ENCODE results near the gene MRPL16. TPM values are rescaled to one million over a fixed set of nuclear protein-coding genes. Genes with fewer than 3 reads are reported as not detected.

Gene MRPL16
- total RNA-seq (2016; rRNA removed; fragmentation: Illumina TruSeq; extraction: Trizol): 62.6 and 77.8 TPM in 2 replicates
- 11.5 and 12.8 TPM in 2 replicates for total RNA-seq (2016; cell fraction: cytosol; rRNA removed; fragmentation: Illumina TruSeq; extraction: Trizol; ENCODE audit: low read depth)
- total RNA-seq (2016; cell fraction: insoluble cytoplasmic fraction; rRNA removed; fragmentation: Illumina TruSeq; extraction: Trizol): 61.8 and 70.6 TPM in 2 replicates
- total RNA-seq (2016; cell fraction: membrane; rRNA removed; fragmentation: Illumina TruSeq; extraction: Trizol): 18.4 and 22.8 TPM in 2 replicates
- total RNA-seq (2016; cell fraction: nucleus; rRNA removed; fragmentation: Illumina TruSeq; extraction: Trizol): 22.3 and 22.5 TPM in 2 replicates
- 40.3 and 45.3 TPM in 2 replicates for polyA plus RNA-seq (2011; rRNA removed)
- 43.5 and 47.2 TPM in 2 replicates for polyA plus RNA-seq (2011; cell fraction: cytosol; rRNA removed)
- 18.7 and 25.3 TPM in 2 replicates for polyA plus RNA-seq (2011; cell fraction: nucleus; rRNA removed)
- 34.1 and 37.3 TPM in 2 replicates for polyA plus RNA-seq (2012)
- polyA plus RNA-seq (2016; cell fraction: cytosol; fragmentation: Illumina TruSeq; extraction: Trizol; ENCODE audit: low read depth): 11.0 and 12.9 TPM in 2 replicates
- polyA plus RNA-seq (2016; cell fraction: insoluble cytoplasmic fraction; fragmentation: Illumina TruSeq; extraction: Trizol; ENCODE audit: low read depth): 87.0 and 90.8 TPM in 2 replicates
- polyA plus RNA-seq (2016; cell fraction: membrane; fragmentation: Illumina TruSeq; extraction: Trizol; ENCODE audit: low read depth): 17.3 and 18.6 TPM in 2 replicates
- polyA plus RNA-seq (2016; cell fraction: nucleus; fragmentation: Illumina TruSeq; extraction: Trizol; ENCODE audit: insufficient read depth, low read depth): 42.7 and 48.9 TPM in 2 replicates
- 14.8 and 31.8 TPM in 2 replicates for polyA minus RNA-seq (2011; rRNA and poly(A)+ RNA removed; ENCODE audit: low replicate concordance)
- polyA minus RNA-seq (2011; cell fraction: cytosol; rRNA and poly(A)+ RNA removed): 9.6 and 12.4 TPM in 2 replicates
- 14.7 and 14.8 TPM in 2 replicates for polyA minus RNA-seq (2011; cell fraction: nucleus; rRNA and poly(A)+ RNA removed)
- Bru-seq, nascent RNA: percentile 75 among the genes with signal in this experiment
- percentile 78 among the genes with signal in this experiment for BruChase-seq, experiment 1, labeled RNA remaining after a 6-hour chase
- percentile 70 among the genes with signal in this experiment for BruChase-seq, experiment 2, labeled RNA remaining after a 2-hour chase
- long read RNA-seq, experiment 1, transcript MRPL16-201 (4 exons, 1,182 nt): major isoform, 97 of 109 reads
- long read RNA-seq, experiment 1, transcript MRPL16-204 (4 exons, 574 nt): minor isoform, 8 of 109 reads
- long read RNA-seq, experiment 1, partial matches to known transcripts: 3 of 109 reads
- long read RNA-seq, experiment 1, other reads (novel, unspliced or antisense): 1 of 109 reads
- long read RNA-seq, experiment 2, transcript MRPL16-204 (4 exons, 574 nt): minor isoform, 5 of 56 reads
- long read RNA-seq, experiment 2, transcript MRPL16-201 (4 exons, 1,182 nt): major isoform, 44 of 56 reads
- long read RNA-seq, experiment 2, partial matches to known transcripts: 4 of 56 reads
- long read RNA-seq, experiment 2, other reads (novel, unspliced or antisense): 3 of 56 reads

DNA sequence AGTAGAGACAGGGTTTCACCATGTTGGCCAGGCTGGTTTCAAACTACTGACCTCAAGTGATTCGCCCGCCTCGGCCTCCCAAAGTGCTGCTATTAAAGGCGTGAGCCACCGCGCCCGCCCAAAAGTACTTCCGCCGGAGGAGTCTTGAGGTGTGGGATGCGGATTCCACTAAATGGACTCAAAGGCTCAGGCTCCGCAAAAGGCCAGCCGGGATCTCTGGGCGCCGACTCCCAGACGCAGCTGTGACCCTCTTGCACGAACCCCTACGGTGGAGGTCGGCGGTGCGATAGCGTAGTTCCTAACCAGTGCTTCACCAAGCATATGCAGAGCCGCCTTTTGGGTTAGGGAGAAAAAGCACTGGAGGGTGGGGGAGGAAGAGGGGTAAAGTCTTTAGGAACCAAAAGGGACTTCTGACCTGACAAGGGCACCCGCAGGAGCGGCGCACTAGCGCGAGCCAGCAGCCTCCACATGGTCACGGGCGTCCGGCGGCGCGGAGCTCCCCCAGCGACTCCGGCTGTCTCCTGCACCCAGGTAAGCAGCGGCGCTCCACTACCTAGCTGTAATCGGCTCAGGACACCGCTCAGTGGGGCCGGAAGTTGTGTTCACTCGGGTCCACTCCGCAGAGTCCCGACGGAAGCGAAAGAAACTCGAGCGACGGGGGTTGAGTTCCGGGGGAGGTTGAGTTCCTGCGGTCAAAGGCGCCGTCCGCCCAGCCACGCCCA lies at the start of gene MRPL16:
Gene MRPL16, minus strand, starts transcription at position 590 of the 722 bp plus-strand sequence. Its CDS starts 120 bp downstream, at position 470.
- ChIA-PET CTCF (ENCODE audit: low intra/inter-chr PET ratio, low total read pairs) (interaction anchor here (1.4 kb wide), 1 partner anchor 56 kb away, joined by 7 read pairs; the partner anchor contains the start of gene STX3), POLR2A (interaction anchor here (0.9 to 2.1 kb wide), 7 partner anchors 20 to 194 kb away, joined by 3 to 22 read pairs (median 3); partner anchors contain the start of genes OSBP and STX3)
- in situ Hi-C loops (cut with HindIII; ENCODE audit: extremely low pct_ligation_motif_present, low pct_unique_long_range_greater_than_20kb): no loop called here
- no TSS peak for BruUV-seq (replicated peaks)
- Histone ChIP-seq H3K9ac (ENCODE audit: insufficient read depth, low read depth, low read length) (peak within 1 kb of the TSS; percentile 88), H3K27me3 (ENCODE audit: control insufficient read depth in 1 of 2, insufficient read depth in 2 of 2, low read length in 2 of 2) (no peaks in the 10 kb centered on the region), H3K4me2 (ENCODE audit: low read depth, low read length) (peak within 1 kb of the TSS; percentile 72), H3K36me3 (replicated peaks in 1 of 2; ENCODE audit: control insufficient read depth in 1 of 2, insufficient read depth in 2 of 2, low read length in 2 of 2) (peaks cover 4 to 21% of the 10 kb centered on the region in 2 experiments), H3K79me2 (ENCODE audit: insufficient read depth, low read length) (peaks cover 4% of the 10 kb centered on the region), H3K27ac (ENCODE audit: extremely low read length, insufficient read depth, low read length) (peak within 1 kb of the TSS; percentile 81), H3K4me3 (replicated peaks in 1 of 3; ENCODE audit: insufficient read depth in 1 of 3, low read depth in 2 of 3, low read length in 3 of 3) (peak within 1 kb of the TSS; percentile 75 to 85 (median 76)), H4K20me1 (ENCODE audit: insufficient read depth, low read length) (no peaks in the 10 kb centered on the region), H3K4me1 (ENCODE audit: insufficient read depth, low read length) (peaks cover 48% of the 10 kb centered on the region), H2AFZ (ENCODE audit: low read length) (peak within 1 kb of the TSS; percentile 96), H3K9me3 (ENCODE audit: low read length) (no peaks in the 10 kb centered on the region)
- WGBS (ENCODE audit: low lambda C conversion rate): 0% methylated on average over 15 of the region's 54 CpGs
- peak; percentile 87 for DNase-seq (ENCODE audit: low spot score)
- ATAC-seq: peak; percentile 100
- intact Hi-C loops (cut with micrococcal nuclease; ENCODE audit: unreplicated experiment): loop anchor here (2.0 kb wide), 1 partner anchor 56 kb away; the partner anchor contains the start of gene STX3
- FAIRE-seq: no peak
- TF ChIP-seq RFX5 (IDR thresholded peaks at IDR 0.05; ENCODE audit: low read depth, low read length): no peak
- TF ChIP-seq ZSCAN12 (CRISPR knock-in tag; IDR thresholded peaks at IDR 0.05): no peak
- 0 out of 2 replicates have a peak, but pooled peaks have one; percentile 69 for TF ChIP-seq HOXD1 (CRISPR knock-in tag; IDR thresholded peaks at IDR 0.05)
- TF ChIP-seq, protein P1, sequence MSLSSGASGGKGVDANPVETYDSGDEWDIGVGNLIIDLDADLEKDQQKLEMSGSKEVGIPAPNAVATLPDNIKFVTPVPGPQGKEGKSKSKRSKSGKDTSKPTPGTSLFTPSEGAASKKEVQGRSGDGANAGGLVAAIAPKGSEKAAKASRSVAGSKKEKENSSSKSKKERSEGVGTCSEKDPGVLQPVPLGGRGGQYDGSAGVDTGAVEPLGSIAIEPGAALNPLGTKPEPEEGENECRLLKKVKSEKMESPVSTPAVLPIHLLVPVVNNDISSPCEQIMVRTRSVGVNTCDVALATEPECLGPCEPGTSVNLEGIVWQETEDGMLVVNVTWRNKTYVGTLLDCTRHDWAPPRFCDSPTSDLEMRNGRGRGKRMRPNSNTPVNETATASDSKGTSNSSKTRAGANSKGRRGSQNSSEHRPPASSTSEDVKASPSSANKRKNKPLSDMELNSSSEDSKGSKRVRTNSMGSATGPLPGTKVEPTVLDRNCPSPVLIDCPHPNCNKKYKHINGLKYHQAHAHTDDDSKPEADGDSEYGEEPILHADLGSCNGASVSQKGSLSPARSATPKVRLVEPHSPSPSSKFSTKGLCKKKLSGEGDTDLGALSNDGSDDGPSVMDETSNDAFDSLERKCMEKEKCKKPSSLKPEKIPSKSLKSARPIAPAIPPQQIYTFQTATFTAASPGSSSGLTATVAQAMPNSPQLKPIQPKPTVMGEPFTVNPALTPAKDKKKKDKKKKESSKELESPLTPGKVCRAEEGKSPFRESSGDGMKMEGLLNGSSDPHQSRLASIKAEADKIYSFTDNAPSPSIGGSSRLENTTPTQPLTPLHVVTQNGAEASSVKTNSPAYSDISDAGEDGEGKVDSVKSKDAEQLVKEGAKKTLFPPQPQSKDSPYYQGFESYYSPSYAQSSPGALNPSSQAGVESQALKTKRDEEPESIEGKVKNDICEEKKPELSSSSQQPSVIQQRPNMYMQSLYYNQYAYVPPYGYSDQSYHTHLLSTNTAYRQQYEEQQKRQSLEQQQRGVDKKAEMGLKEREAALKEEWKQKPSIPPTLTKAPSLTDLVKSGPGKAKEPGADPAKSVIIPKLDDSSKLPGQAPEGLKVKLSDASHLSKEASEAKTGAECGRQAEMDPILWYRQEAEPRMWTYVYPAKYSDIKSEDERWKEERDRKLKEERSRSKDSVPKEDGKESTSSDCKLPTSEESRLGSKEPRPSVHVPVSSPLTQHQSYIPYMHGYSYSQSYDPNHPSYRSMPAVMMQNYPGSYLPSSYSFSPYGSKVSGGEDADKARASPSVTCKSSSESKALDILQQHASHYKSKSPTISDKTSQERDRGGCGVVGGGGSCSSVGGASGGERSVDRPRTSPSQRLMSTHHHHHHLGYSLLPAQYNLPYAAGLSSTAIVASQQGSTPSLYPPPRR (CRISPR knock-in tag; IDR thresholded peaks at IDR 0.05; ENCODE audit: borderline replicate concordance): no peak
- TF ChIP-seq SP5 (CRISPR knock-in tag; IDR thresholded peaks at IDR 0.05; ENCODE audit: borderline replicate concordance, low read depth): peak; percentile 65; the same call in 1 of the 2 replicates
- TF ChIP-seq, protein P2, sequence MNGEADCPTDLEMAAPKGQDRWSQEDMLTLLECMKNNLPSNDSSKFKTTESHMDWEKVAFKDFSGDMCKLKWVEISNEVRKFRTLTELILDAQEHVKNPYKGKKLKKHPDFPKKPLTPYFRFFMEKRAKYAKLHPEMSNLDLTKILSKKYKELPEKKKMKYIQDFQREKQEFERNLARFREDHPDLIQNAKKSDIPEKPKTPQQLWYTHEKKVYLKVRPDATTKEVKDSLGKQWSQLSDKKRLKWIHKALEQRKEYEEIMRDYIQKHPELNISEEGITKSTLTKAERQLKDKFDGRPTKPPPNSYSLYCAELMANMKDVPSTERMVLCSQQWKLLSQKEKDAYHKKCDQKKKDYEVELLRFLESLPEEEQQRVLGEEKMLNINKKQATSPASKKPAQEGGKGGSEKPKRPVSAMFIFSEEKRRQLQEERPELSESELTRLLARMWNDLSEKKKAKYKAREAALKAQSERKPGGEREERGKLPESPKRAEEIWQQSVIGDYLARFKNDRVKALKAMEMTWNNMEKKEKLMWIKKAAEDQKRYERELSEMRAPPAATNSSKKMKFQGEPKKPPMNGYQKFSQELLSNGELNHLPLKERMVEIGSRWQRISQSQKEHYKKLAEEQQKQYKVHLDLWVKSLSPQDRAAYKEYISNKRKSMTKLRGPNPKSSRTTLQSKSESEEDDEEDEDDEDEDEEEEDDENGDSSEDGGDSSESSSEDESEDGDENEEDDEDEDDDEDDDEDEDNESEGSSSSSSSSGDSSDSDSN (CRISPR knock-in tag; IDR thresholded peaks at IDR 0.05): peak; percentile 96
- peak; percentile 83 for TF ChIP-seq SALL1 (CRISPR knock-in tag; IDR thresholded peaks at IDR 0.05)
- TF ChIP-seq ZFP1 (CRISPR knock-in tag; IDR thresholded peaks at IDR 0.05): peak; percentile 73; the same call in 1 of the 2 replicates
- no peak for TF ChIP-seq ZNF724P (CRISPR knock-in tag; IDR thresholded peaks at IDR 0.05; ENCODE audit: borderline replicate concordance)
- peak; percentile 56 for TF ChIP-seq ESRRA (CRISPR knock-in tag; IDR thresholded peaks at IDR 0.05; ENCODE audit: low read depth)
